Heart right ventricle (tissue), 16 donors: ENCODE data around the gene ANKRD33B. TPM values are rescaled to one million over a fixed set of nuclear protein-coding genes. Genes with fewer than 3 reads are reported as not detected.

Experiments
- ATAC-seq, 8 donors: fragments of 200-7000 bp; cut with Tn5 transposase; one replicate each; pipeline ENCODE4 v1.9.1; 2020; ENCODE audit warnings: mild to moderate bottlenecking in 8 of 8, moderate library complexity in 8 of 8, moderate number of reproducible peaks in 1 of 8
- DNase-seq, 2 donors: peaks; one replicate each; pipeline ENCODE4 v3.0.0-alpha.2; 2020
- H3K27ac ChIP-seq, 10 donors: fragments of 200-600 bp; sonication (generic) in 2 of 10; one replicate each; pipeline versions ENCODE4 v1.5.0 to v1.8.0; 2020 to 2022; ENCODE audit warnings: mild to moderate bottlenecking in 3 of 10
- H3K27me3 ChIP-seq, 7 donors: fragments of 200-600 bp; one replicate each; pipeline ENCODE4 v1.8.0; 2021 to 2022; ENCODE audit warnings: mild to moderate bottlenecking in 2 of 7
- H3K36me3 ChIP-seq, 9 donors: fragments of 200-600 bp; sonication (generic) in 1 of 9; one replicate each; pipeline versions ENCODE4 v1.5.0 to v1.8.0; 2020 to 2022; ENCODE audit warnings: mild to moderate bottlenecking in 2 of 9
- H3K4me1 ChIP-seq, 9 donors: fragments of 200-600 bp; sonication (generic) in 1 of 9; one replicate each; pipeline versions ENCODE4 v1.5.0 to v1.8.0; 2020 to 2022; ENCODE audit warnings: mild to moderate bottlenecking in 4 of 9
- H3K4me3 ChIP-seq, 10 donors: fragments of 200-600 bp; sonication (generic) in 2 of 10; one replicate each; pipeline versions ENCODE4 v1.5.0 to v1.8.0; 2020 to 2022; ENCODE audit warnings: mild to moderate bottlenecking in 7 of 10, moderate library complexity in 2 of 10
- H3K9me3 ChIP-seq, 11 donors: fragments of 200-600 bp in 10 of 11; sonication (generic) in 2 of 11; one replicate each; pipeline versions ENCODE4 v1.5.0 to v1.8.0; 2013 to 2022; ENCODE audit warnings: mild to moderate bottlenecking in 2 of 11, control low read depth in 1 of 11, moderate library complexity in 1 of 11
- WGBS, 2 donors: extraction: QIAGEN DNeasy Blood & Tissue Kit; methylation state at CpG; one replicate each; pipeline ENCODE4 v1.1.7; 2013; ENCODE audit warnings: inconsistent platforms in 1 of 2; 5-methylcytosine and 5-hydroxymethylcytosine counted together
- intact Hi-C, 10 donors: fragments of 100-400 bp; cut with DNase I; formaldehyde crosslinking; loops; one replicate each; pipeline versions ENCODE4 v1.11.1 to v1.14.2; 2022
- polyA plus RNA-seq, 2 donors: library from polyadenylated mRNA; stranded (reverse); fragments of 200-250 nt; gene quantifications; one replicate each; pipeline ENCODE4 v1.2.3, GENCODE V29; 2013
- total RNA-seq, 10 donors: library from RNA; stranded (reverse); fragmentation: NEBNext Ultra II Directional in 3 of 10; extraction: Animal tissue kit (Norgen Biotek cat#: 25700) in 3 of 10; gene quantifications; one replicate each; pipeline versions ENCODE4 v1.2.1 to v1.2.4, GENCODE V29; 2021 to 2023
- TF ChIP-seq, protein P1 (sequence below), 9 donors: fragments of 200-600 bp; sonication (generic) in 2 of 9; IDR thresholded peaks; one replicate each; pipeline versions ENCODE4 v1.5.0 to v1.8.0; 2021 to 2022; ENCODE audit warnings: antibody characterized with exemption in 9 of 9, mild to moderate bottlenecking in 5 of 9, moderate library complexity in 1 of 9
- donor health status: Arrhythmogenic right ventricular cardiomyopathy.
- donor health status: ischemic (EF 13 %, LVEDD 7.1; RV severe dilation, severe dysfunction).
- donor health status: healthy with polysubstance abuse.
- donor health status: DM: no; HTN: yes; CAD: no.
- donor health status: DM: no; HTN: no; CAD: no.
- donor health status: ischemic (EF 25% LVEDD 6.9; RV normal size, moderate dysfunction).
- donor health status: ischemic (EF 25% LVEDD 5.7; RV mildly dilated, moderate dysfunction).
- donor health status: healthy.
- donor health status: DM: yes; HTN: yes; CAD: no.
- donor health status: Ischemic cardiomyopathy.
- donor health status: ischemic (EF 35%, LVEDD 5.7; RV mildly dilated, moderate dysfunction).
- donor health status: nonischemic (EF 11% LVEDD 7.7; RV severe dilation, severe dysfunction).
- donor health status: DM: yes; HTN: yes; CAD: no.
- donor health status: PGD.
- donor health status: ischemic (EF 29% LVEDD 5.4; RV normal size, mild dysfunction).
- donor health status: nonischemic (EF 23%, LVEDD 6.1; RV moderate dilation, normal function).

The ANKRD33B gene
- total and polyA plus RNA-seq, 12 donors, result 0.46 to 33.0 (median 13.3) TPM

- 65 to 69% methylated on average over 65 to 68 of the region's 68 CpGs for WGBS, 2 donors
- ATAC-seq, result peak in 1 of 8 donors; percentile 20
- peaks cover 0 to 15% (median 8%) of the 10 kb centered on the region in 9 donors for H3K4me1 ChIP-seq
- no peak overlapping the region for H3K4me3 ChIP-seq
- TF ChIP-seq, protein P1, sequence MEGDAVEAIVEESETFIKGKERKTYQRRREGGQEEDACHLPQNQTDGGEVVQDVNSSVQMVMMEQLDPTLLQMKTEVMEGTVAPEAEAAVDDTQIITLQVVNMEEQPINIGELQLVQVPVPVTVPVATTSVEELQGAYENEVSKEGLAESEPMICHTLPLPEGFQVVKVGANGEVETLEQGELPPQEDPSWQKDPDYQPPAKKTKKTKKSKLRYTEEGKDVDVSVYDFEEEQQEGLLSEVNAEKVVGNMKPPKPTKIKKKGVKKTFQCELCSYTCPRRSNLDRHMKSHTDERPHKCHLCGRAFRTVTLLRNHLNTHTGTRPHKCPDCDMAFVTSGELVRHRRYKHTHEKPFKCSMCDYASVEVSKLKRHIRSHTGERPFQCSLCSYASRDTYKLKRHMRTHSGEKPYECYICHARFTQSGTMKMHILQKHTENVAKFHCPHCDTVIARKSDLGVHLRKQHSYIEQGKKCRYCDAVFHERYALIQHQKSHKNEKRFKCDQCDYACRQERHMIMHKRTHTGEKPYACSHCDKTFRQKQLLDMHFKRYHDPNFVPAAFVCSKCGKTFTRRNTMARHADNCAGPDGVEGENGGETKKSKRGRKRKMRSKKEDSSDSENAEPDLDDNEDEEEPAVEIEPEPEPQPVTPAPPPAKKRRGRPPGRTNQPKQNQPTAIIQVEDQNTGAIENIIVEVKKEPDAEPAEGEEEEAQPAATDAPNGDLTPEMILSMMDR (IDR thresholded peaks at IDR 0.05), result no peak
- H3K9me3 ChIP-seq, result no peaks in the 10 kb centered on the region
- H3K27me3 ChIP-seq, result peaks cover 0 to 5% (median 0%) of the 10 kb centered on the region in 7 donors
- intact Hi-C loops, result no loop called here
- DNase-seq, result no peak
- peaks cover 0 to 27% (median 0%) of the 10 kb centered on the region in 9 donors for H3K36me3 ChIP-seq
- H3K27ac ChIP-seq, result no peak overlapping the region
Observed at GRCh38 chr5:10649666-10650380, 86.0 kb downstream of the ANKRD33B start.

- 75 to 85% methylated on average over 13 of the region's 13 CpGs for WGBS, 2 donors
- no peak for DNase-seq
- H3K27ac ChIP-seq, result no peak overlapping the region
- TF ChIP-seq, protein P1 (IDR thresholded peaks at IDR 0.05), result no peak
- peaks cover 0 to 41% (median 0%) of the 10 kb centered on the region in 9 donors for H3K36me3 ChIP-seq
- no peaks in the 10 kb centered on the region for H3K9me3 ChIP-seq
- peaks cover 0 to 17% (median 8%) of the 10 kb centered on the region in 9 donors for H3K4me1 ChIP-seq
- ATAC-seq, result peak in 2 of 8 donors; percentile 18 to 25
- intact Hi-C loops, result no loop called here
- H3K27me3 ChIP-seq, result peaks cover 0 to 5% (median 0%) of the 10 kb centered on the region in 7 donors
- H3K4me3 ChIP-seq, result no peak overlapping the region
Observed at GRCh38 chr5:10652151-10652550, 88.3 kb downstream of the ANKRD33B start.

GRCh38 chr5:10652606-10653005 is 88.7 kb downstream of the ANKRD33B start:
- peaks cover 0 to 41% (median 0%) of the 10 kb centered on the region in 9 donors for H3K36me3 ChIP-seq
- intact Hi-C loops, result no loop called here
- H3K9me3 ChIP-seq, result no peaks in the 10 kb centered on the region
- 88 to 94% methylated on average over 8 of the region's 8 CpGs for WGBS, 2 donors
- DNase-seq (no peak), ATAC-seq (no peak)
- H3K4me3 ChIP-seq, result no peak overlapping the region
- H3K27ac ChIP-seq, result no peak overlapping the region
- TF ChIP-seq, protein P1 (IDR thresholded peaks at IDR 0.05), result no peak
- H3K4me1 ChIP-seq, result peaks cover 0 to 17% (median 8%) of the 10 kb centered on the region in 9 donors
- peaks cover 0 to 5% (median 0%) of the 10 kb centered on the region in 7 donors for H3K27me3 ChIP-seq

DNA sequence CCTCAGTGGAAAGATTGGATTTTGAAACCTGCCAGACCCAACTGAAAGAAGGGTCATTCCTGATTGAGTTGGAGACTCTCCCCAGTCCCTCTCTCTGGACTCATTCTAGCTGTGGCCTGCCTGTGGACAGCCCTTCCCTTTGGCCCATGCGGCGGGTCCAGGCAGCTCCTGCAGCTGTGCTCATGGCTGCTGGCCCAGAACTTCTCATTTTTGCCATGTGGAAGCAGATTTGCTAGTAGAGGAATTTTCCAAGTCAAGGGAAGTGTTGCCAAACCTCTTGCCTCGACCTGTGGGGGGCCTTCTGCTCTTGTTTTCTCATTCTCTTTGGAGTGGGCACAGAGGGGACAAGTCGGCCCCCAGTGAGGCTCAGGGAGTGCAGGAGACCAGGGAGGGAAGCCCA is 89.2 kb downstream of the ANKRD33B start:
- Histone ChIP-seq H3K27ac (peak overlapping the region in 1 of 10 donors; percentile 58), H3K9me3 (no peaks in the 10 kb centered on the region), H3K36me3 (peaks cover 0 to 41% (median 0%) of the 10 kb centered on the region in 9 donors), H3K4me3 (no peak overlapping the region), H3K4me1 (peaks cover 0 to 17% (median 8%) of the 10 kb centered on the region in 9 donors), H3K27me3 (peaks cover 0 to 5% (median 0%) of the 10 kb centered on the region in 7 donors)
- TF ChIP-seq, protein P1 (IDR thresholded peaks at IDR 0.05), result no peak
- intact Hi-C loops, result no loop called here
- WGBS, 2 donors, result 52 to 62% methylated on average over 4 of the region's 4 CpGs
- DNase-seq (peak; percentile 59 to 66), ATAC-seq (peak; percentile 59 to 88 (median 72))
